DND-41 (cell line): ENCODE measurements around the gene MRPS27.

Source experiments
- CTCF ChIP-seq: IDR thresholded peaks from 2 replicates; pipeline ENCODE4 v1.5.1; 2012; ENCODE audit warnings: borderline replicate concordance, low read length, moderate library complexity, mild to moderate bottlenecking; ENCODE audit not compliant: poor library complexity, severe bottlenecking; ENCODE audit errors: extremely low read depth
- EZH2 ChIP-seq: IDR thresholded peaks from 3 replicates; pipeline ENCODE4 v1.6.1; 2012; ENCODE audit warnings: borderline replicate concordance, low read depth, mild to moderate bottlenecking, moderate library complexity, low read length, inconsistent platforms; ENCODE audit not compliant: severe bottlenecking

DNA sequence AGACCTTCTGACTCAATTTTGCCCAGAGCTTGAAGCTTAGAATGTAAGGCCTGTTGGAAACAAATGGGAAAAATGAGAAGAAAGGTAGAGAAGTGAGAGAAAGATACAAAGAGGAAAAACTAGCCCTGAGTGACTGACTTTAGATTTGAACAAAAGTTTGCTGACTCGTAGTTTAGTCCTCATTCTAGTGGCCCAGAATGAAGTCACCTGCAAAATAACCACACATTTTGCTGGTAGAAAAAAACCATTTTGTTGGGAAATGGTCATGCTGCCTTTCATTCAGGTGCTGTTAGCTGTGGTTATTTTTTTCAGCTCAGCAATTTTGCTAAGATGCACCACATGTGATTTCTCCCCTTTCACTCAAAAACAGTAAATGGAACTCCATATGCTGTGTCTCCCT, 98.9 kb downstream of the MRPS27 start:
- TF ChIP-seq CTCF = no peak
- TF ChIP-seq EZH2 = no peak
